OCI-LY3 (cell line): Measurements from ENCODE around the gene TMEM108.

Experiments used
- H2AFZ ChIP-seq: fragments of 200-600, 300-600 bp; shearing (Covaris generic); 2 replicates; pipeline ENCODE4 v1.6.0; 2014; ENCODE audit warnings: antibody characterized with exemption, low read depth, low read length
- H3K27ac ChIP-seq: fragments of 200-600, 300-600 bp; sonication (generic); 2 replicates; pipeline ENCODE4 v1.5.1; 2014; ENCODE audit warnings: mild to moderate bottlenecking, low read length, moderate library complexity, mixed read lengths
- H3K27me3 ChIP-seq: fragments of 200-600, 300-600 bp; sonication (generic); 2 replicates; pipeline ENCODE4 v1.6.1; 2014; ENCODE audit warnings: low read depth, low read length, mixed read lengths
- H3K36me3 ChIP-seq: fragments of 200-600, 300-600 bp; sonication (generic); replicated peaks from 2 replicates; pipeline ENCODE3; 2014; ENCODE audit warnings: low read depth, low read length, mixed read lengths
- H3K4me1 ChIP-seq: fragments of 300-600, 200-600 bp; sonication (generic); 2 replicates; pipeline ENCODE4 v1.6.1; 2014; ENCODE audit warnings: low read length, mixed read lengths
- H3K4me2 ChIP-seq: fragments of 200-600, 300-600 bp; sonication (generic); 2 replicates; pipeline ENCODE4 v1.6.1; 2014; ENCODE audit warnings: low read length, mixed read lengths
- H3K4me3 ChIP-seq: fragments of 300-600, 200-600 bp; sonication (generic); 2 replicates; pipeline ENCODE4 v1.5.1; 2014; ENCODE audit warnings: antibody characterized with exemption, mild to moderate bottlenecking, low read length, moderate library complexity
- H3K79me2 ChIP-seq: fragments of 300-600, 200-600 bp; shearing (Covaris generic); 2 replicates; pipeline ENCODE4 v1.6.1; 2014; ENCODE audit warnings: mild to moderate bottlenecking, low read length, mixed read lengths
- H3K9ac ChIP-seq: fragments of 300-600, 200-600 bp; shearing (Covaris generic); 2 replicates; pipeline ENCODE4 v1.6.0; 2014; ENCODE audit warnings: mild to moderate bottlenecking, low read length, moderate library complexity
- H3K9me3 ChIP-seq: fragments of 200-600, 300-600 bp; shearing (Covaris generic); 2 replicates; pipeline ENCODE4 v1.6.1; 2014; ENCODE audit warnings: low read length, mixed read lengths; ENCODE audit not compliant: insufficient read depth
- H4K20me1 ChIP-seq: fragments of 200-600, 300-600 bp; sonication (generic); 2 replicates; pipeline ENCODE4 v1.6.1; 2016; ENCODE audit warnings: low read length, mixed read lengths; ENCODE audit not compliant: insufficient read depth
- CTCF ChIP-seq: fragments of 200-600, 300-600 bp; sonication (generic); IDR thresholded peaks from 2 replicates; pipeline ENCODE4 v1.5.1; 2014; ENCODE audit warnings: antibody characterized with exemption, low read length, low read depth
- EZH2phosphoT487 ChIP-seq: fragments of 200-600 bp; shearing (Covaris generic); IDR thresholded peaks from 2 replicates; pipeline ENCODE4 v1.6.1; 2018; ENCODE audit warnings: antibody characterized with exemption, mixed run types, low read depth

Gene TMEM108

GRCh38 chr3:133393691-133394474 lies 355.7 kb downstream of the TMEM108 start:
- H3K36me3 ChIP-seq, result no peaks in the 10 kb centered on the region
- H3K27me3 ChIP-seq, result peaks cover 11% of the 10 kb centered on the region
- H2AFZ ChIP-seq, result no peak overlapping the region

DNA sequence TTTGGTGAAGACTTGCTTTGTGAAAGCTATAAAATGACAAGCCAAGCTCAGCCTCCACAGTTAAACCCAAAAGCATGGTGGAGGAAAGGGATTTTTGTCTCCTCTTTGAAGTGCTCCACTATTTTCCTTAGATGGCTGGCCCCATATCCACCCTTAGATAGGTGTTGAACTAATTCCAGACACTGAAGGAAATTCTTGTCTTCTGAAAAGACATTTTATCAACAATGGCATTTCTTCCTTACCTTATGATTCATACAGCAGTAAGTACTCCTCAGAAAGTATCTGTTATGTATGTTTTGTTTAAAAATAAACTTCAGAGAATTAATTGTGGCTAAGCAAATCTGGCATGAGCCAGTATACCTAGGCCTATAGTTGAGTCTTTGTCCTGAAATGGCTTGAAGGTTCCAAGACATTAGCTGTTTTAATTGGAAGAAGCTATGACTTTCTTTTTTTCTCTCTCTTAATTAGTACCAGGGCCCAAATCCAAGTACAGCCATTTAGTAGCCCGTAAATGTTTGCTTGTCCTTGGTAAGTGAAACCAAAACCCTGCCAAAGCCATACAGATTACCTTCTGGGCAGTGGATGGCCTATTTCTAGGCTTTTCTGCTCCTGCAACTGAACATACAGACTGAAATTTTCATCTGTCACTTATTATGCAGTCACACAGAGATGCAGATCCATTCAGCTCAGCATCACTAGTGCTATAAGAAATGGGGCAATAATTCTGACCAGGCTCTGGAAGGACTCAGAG lies 356.5 kb downstream of the TMEM108 start:
- peaks cover 11% of the 10 kb centered on the region for H3K27me3 ChIP-seq
- H3K9ac ChIP-seq, result no peak overlapping the region
- H3K4me3 ChIP-seq, result no peak overlapping the region
- no peaks in the 10 kb centered on the region for H3K9me3 ChIP-seq
- no peaks in the 10 kb centered on the region for H3K36me3 ChIP-seq
- no peak overlapping the region for H3K27ac ChIP-seq
- H3K79me2 ChIP-seq, result no peaks in the 10 kb centered on the region
- no peak overlapping the region for H3K4me2 ChIP-seq
- TF ChIP-seq EZH2phosphoT487 (no peak), CTCF (no peak)
- no peaks in the 10 kb centered on the region for H4K20me1 ChIP-seq
- H2AFZ ChIP-seq, result no peak overlapping the region
- H3K4me1 ChIP-seq, result no peaks in the 10 kb centered on the region

More at GRCh38 chr3:133393691-133394474, 355.7 kb downstream of the TMEM108 start:
- Histone ChIP-seq H3K9me3 (no peaks in the 10 kb centered on the region), H3K79me2 (no peaks in the 10 kb centered on the region), H3K9ac (no peak overlapping the region), H3K27ac (no peak overlapping the region), H3K4me1 (no peaks in the 10 kb centered on the region), H3K4me3 (no peak overlapping the region), H3K4me2 (no peak overlapping the region), H4K20me1 (no peaks in the 10 kb centered on the region)
- TF ChIP-seq EZH2phosphoT487 (no peak), CTCF (no peak)

- no peak overlapping the region for H3K9ac ChIP-seq
- no peak overlapping the region for H2AFZ ChIP-seq
- H3K27ac ChIP-seq, result no peak overlapping the region
- H3K79me2 ChIP-seq, result no peaks in the 10 kb centered on the region
- no peak overlapping the region for H3K4me3 ChIP-seq
- TF ChIP-seq CTCF, result no peak
- no peak for TF ChIP-seq EZH2phosphoT487
- peaks cover 14% of the 10 kb centered on the region for H3K27me3 ChIP-seq
- H3K4me2 ChIP-seq, result no peak overlapping the region
- H3K36me3 ChIP-seq, result no peaks in the 10 kb centered on the region
- no peaks in the 10 kb centered on the region for H4K20me1 ChIP-seq
- no peaks in the 10 kb centered on the region for H3K4me1 ChIP-seq
- H3K9me3 ChIP-seq, result no peaks in the 10 kb centered on the region
Measured at GRCh38 chr3:133396906-133397305, 358.7 kb downstream of the TMEM108 start.

DNA sequence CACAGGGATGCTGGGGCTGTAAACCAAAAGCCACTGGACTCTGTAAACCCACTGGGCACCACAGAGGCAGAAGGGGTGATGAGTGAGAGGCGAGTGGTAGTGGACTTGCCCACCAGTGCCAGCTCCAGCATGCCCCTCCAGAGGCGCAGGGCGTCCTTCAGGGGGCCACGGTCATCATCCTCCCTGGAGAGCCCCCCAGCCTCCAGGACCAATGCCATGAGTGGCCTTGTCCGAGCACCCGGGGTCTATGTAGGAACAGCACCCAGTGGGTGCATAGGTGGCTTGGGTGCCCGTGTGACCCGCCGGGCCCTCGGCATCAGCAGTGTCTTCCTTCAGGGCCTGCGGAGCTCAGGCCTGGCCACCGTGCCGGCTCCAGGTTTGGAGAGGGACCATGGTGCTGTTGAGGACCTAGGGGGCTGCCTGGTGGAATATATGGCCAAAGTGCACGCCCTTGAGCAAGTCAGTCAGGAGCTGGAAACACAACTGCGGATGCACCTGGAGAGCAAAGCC lies 361.9 kb downstream of the TMEM108 start, which contains the start of gene BFSP2:
Gene BFSP2, plus strand, starts transcription at position 51 of the 510 bp plus-strand sequence. Its CDS starts 28 bp downstream, at position 79.
- Histone ChIP-seq H4K20me1 (no peaks in the 10 kb centered on the region), H3K79me2 (no peaks in the 10 kb centered on the region), H3K27ac (no peak within 1 kb of the TSS), H3K27me3 (peaks cover 14% of the 10 kb centered on the region), H3K36me3 (no peaks in the 10 kb centered on the region), H3K9me3 (no peaks in the 10 kb centered on the region), H3K9ac (no peak within 1 kb of the TSS), H2AFZ (no peak within 1 kb of the TSS), H3K4me1 (no peaks in the 10 kb centered on the region), H3K4me3 (no peak within 1 kb of the TSS), H3K4me2 (no peak within 1 kb of the TSS)
- TF ChIP-seq EZH2phosphoT487 (no peak), CTCF (no peak)
